HG03457 (cell line): ENCODE results near the gene SMYD1.

Source experiments
- ATAC-seq: cut with Tn5 transposase; IDR thresholded peaks from one replicate; pipeline ENCODE4 v1.9.1; 2021; ENCODE audit warnings: moderate number of reproducible peaks; ENCODE audit not compliant: unreplicated experiment

The SMYD1 gene

DNA sequence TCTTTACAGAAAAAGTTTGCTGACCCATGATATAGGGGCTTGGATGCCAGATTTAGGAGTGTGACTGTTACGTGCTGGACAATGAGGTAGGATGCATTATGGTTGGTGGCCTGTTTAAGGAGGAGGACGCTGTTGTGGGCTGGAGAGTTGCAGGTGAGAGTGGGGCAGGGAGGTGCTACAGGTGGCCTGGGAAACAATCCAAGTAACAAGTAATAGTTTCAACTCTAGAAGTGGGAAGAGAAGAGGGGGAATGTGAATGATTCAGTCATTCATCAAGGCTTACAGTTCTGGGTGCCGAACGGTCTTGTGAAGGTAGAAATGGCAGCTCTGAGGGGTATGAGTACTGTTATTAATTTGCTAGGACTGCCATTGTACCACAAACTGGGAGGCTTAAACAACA is 54.1 kb downstream of the SMYD1 start:
- ATAC-seq = no peak

DNA sequence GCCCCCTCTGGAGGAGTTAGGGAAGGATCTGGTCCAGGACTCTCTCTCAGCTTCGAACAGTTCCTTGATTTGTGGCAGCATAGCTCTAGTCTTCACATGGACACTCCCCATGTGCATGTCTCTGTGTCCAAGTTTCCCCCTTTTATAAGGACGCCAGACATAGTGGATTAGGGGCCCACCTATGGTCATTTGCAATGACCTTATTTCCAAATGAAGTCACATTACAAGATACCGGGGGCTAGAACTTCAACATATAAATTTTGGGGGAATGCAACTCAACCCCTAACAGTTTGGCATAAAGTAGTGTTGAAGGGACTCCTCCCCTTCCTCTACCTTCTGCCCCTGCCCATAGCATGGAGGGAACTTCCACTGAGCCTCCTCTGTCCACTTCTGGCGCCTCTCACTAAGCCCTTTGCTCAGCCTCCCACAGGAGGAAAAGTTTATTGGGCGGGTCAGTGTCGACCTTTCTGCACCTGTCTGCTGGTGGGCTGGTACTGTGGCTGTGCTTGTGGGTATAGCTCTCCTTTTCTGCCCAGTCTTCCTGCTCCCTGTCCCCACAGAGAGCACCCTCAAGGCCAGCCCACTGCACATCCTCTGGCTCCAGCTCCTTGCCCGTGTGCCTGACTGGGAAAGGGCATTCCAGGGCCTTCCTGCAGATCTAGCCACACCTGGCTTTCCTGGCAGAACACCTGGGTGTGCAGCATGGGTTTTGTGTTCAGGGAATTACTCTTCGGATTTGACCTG is 54.7 kb downstream of the SMYD1 start:
- no peak for ATAC-seq

DNA sequence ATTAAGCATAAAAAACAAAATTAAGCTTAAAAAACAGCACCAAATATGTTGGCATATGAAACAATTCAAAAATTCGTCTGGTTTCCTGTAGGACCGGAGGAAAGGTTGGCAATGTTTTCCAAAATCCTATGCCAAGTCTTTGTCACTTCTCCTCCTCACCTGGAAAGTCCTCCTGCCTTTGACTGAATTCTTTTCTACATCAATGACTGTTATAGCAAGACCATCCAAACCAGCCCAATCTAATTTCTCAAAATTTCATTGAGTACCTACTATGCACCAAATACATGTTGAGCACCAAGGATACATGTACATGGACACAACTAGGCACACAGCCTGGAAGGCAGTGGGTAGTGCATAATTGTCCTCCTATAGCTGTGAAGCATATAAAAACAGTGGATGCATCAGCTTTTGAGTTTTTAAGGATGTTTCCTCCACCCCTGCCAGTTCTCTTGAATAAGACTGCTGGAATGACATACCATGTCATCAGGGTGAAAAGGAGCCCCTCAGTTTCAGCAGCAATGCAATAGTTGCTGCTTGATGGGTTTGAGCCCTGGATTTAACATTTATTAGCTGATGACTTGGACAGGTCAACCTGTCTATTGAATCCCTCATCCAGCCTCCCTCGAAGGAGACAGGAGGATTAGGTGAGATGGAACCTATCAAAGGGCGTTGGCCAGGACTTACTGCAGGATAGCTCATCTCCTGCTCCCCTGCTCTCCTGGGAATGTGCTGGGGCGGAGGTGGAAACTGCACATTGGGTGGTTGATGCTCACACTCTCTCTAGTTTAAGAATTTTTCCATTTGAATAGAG is 55.7 kb downstream of the SMYD1 start:
- no peak for ATAC-seq

GRCh38 chr2:88123975-88124917 is 56.6 kb downstream of the SMYD1 start:
- ATAC-seq = no peak

GRCh38 chr2:88125344-88125923 is 57.8 kb downstream of the SMYD1 start:
- no peak for ATAC-seq

GRCh38 chr2:88125924-88126771 is 58.5 kb downstream of the SMYD1 start:
- no peak for ATAC-seq

GRCh38 chr2:88126772-88127637 is 59.4 kb downstream of the SMYD1 start:
- no peak for ATAC-seq

GRCh38 chr2:88127638-88127887 is 59.9 kb downstream of the SMYD1 start:
- no peak for ATAC-seq

- no peak for ATAC-seq
These were observed 60.4 kb downstream of the SMYD1 start, which contains the start of gene FABP1 for GRCh38 chr2:88127888-88128653. FABP1 (minus strand) TSS chr2:88128062; CDS start chr2:88128017, 45 bp downstream.

- ATAC-seq = no peak
These were observed 61.2 kb downstream of the SMYD1 start for GRCh38 chr2:88128654-88129312.

GRCh38 chr2:88129313-88129959 is 61.8 kb downstream of the SMYD1 start:
- ATAC-seq = no peak

- no peak for ATAC-seq
These were observed 63.8 kb downstream of the SMYD1 start for GRCh38 chr2:88131201-88131998.

DNA sequence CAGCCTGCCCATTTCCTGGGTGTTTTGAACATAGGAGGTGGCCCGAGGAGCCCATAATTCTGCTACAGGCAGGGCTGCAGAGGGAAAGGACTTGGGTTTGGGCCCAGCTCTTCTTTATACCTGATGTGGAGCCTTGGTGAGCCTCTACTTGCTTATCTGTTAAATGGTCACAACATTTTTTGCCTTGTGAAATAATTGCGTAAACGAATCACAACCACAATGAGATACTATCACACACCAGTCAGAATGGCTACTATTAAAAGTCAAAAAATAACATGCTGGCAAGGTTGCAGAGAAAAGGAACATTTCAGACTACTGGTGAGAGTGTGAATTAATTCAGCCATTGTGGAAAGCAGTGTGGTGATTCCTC is 64.4 kb downstream of the SMYD1 start:
- no peak for ATAC-seq

DNA sequence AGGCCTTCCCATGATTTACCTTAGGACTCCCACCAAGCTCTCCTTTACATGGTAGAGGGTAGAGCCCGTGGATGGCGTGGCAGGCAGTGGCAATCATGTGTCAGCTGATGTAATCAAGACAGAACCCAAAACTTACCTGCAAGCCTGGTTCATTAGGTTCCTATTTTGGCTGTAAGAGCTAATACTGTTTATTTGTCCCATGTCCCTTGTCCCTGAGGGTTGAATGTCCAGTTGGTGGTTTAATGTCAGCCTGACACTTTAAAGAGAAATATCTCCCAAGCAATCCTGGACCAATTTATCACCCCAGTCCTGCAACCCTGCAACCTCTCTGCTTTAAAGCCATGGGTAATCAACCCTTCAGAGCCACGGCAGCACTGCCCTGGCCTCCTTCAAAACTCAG is 66.2 kb downstream of the SMYD1 start:
- no peak for ATAC-seq

DNA sequence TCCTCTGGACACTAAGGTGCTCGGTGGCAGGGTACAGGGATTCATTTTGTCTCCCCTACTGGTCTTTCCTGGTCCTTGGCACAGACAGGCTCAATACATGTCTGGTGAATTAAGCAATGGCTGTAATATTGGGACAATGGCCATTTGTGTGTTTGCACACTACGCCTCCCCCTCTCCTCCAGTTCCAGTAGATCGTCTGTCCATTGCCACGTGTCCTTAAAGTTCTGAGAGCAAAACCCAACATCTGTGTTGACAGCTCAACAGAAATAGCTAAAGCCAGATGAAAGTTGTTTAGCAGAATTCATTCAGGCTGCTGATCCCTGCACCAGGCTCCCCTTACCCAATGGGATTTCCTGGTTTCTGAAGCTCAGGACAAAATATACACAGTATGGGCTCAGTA is 69.2 kb downstream of the SMYD1 start:
- no peak for ATAC-seq

DNA sequence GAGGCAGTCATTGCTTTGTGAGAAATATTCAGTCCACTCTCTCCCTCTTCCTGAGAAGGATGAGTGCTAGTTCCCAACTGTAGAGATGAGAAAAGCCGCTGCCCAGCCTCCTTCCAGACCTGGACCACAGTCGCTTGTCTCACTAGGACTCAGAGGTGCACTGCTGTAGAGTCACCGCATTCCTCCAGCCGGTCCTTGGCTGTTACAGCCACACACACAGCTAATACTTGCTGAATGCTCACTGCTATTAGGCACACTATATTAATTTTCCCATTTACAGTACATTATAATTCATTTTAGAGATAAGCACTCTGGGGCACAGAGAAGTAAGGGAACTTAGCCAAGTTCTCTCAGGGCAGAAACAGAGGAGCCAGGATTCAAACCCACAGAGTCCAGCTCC is 70.2 kb downstream of the SMYD1 start:
- ATAC-seq = no peak
